H1 (cell line): ENCODE measurements around the gene CHST12. TPM values are rescaled to one million over a fixed set of nuclear protein-coding genes. Genes with fewer than 3 reads are reported as not detected.
A peak's percentile ranks its signal among the peaks of the same experiment; 100 is the strongest.

Source experiments
- CTCF ChIA-PET: fragments of 300-600 bp; sonication (Branson Sonifier 250); formaldehyde crosslinking; loops from one replicate; lab custom pipeline; 2021; ENCODE audit not compliant: partially characterized antibody; lab: Charles Lee
- POLR2A ChIA-PET: fragments of 300-600 bp; sonication (Branson Sonifier 250); formaldehyde crosslinking; loops from one replicate; lab custom pipeline; 2021; ENCODE audit warnings: inconsistent platforms; ENCODE audit not compliant: partially characterized antibody; lab: Charles Lee
- DNase-seq, 2 experiments: peaks; one replicate each; pipeline versions ENCODE4 v3.0.0 to v3.0.0-alpha.2; 2010 to 2022; ENCODE audit warnings: low spot score in 2 of 2, low read depth in 1 of 2, mixed read lengths in 1 of 2
- FAIRE-seq: peaks from 2 replicates; lab custom pipeline; 2011; peaks lifted over from hg19 to GRCh38; lab: Jason Lieb, UNC
- H2AFZ ChIP-seq: 2 replicates; pipeline ENCODE4 v1.8.1; 2012; ENCODE audit warnings: low read length, inconsistent platforms
- H2AK5ac ChIP-seq: 2 replicates; pipeline ENCODE4 v1.6.1; 2013; ENCODE audit warnings: low read depth, low read length
- H2BK120ac ChIP-seq: replicated peaks from 2 replicates; pipeline ENCODE3; 2013; ENCODE audit warnings: low read depth, low read length, inconsistent platforms
- H2BK12ac ChIP-seq: 2 replicates; pipeline ENCODE4 v1.6.1; 2013; ENCODE audit warnings: low read depth, low read length
- H2BK15ac ChIP-seq: 2 replicates; pipeline ENCODE4 v1.6.1; 2013; ENCODE audit warnings: low read length
- H2BK20ac ChIP-seq: 2 replicates; pipeline ENCODE4 v1.6.1; 2013; ENCODE audit warnings: low read length
- H2BK5ac ChIP-seq: 2 replicates; pipeline ENCODE4 v1.6.1; 2013; ENCODE audit warnings: low read depth, low read length
- H3K14ac ChIP-seq: 2 replicates; pipeline ENCODE4 v1.6.1; 2013; ENCODE audit warnings: inconsistent platforms; ENCODE audit not compliant: insufficient read length
- H3K18ac ChIP-seq: 2 replicates; pipeline ENCODE4 v1.6.1; 2013; ENCODE audit warnings: low read length; ENCODE audit errors: extremely low read depth
- H3K23ac ChIP-seq: 2 replicates; pipeline ENCODE4 v1.6.1; 2013; ENCODE audit warnings: inconsistent platforms; ENCODE audit not compliant: insufficient read length
- H3K23me2 ChIP-seq: 2 replicates; pipeline ENCODE4 v1.6.1; 2013; ENCODE audit warnings: low read depth, low read length
- H3K27ac ChIP-seq: 2 replicates; pipeline ENCODE4 v1.6.1; 2011; ENCODE audit warnings: low read depth, low read length, inconsistent platforms
- H3K27me3 ChIP-seq, 4 experiments: replicated peaks in 1 of 4; 1 replicate in 1 of 4; 2 replicates in 3 of 4; pipeline versions ENCODE4 v1.6.1 to v1.8.1; 2011 to 2013; ENCODE audit warnings: low read length in 3 of 4, mild to moderate bottlenecking in 3 of 4, inconsistent platforms in 2 of 4, mixed read lengths in 2 of 4, moderate library complexity in 1 of 4; ENCODE audit not compliant: control insufficient read depth in 3 of 4, insufficient read depth in 3 of 4; ENCODE audit errors: extremely low read depth in 1 of 4
- H3K36me3 ChIP-seq, 4 experiments: 2 replicates each; pipeline versions ENCODE4 v1.6.1 to v1.8.1; 2011 to 2013; ENCODE audit warnings: mild to moderate bottlenecking in 4 of 4, low read length in 3 of 4, moderate library complexity in 2 of 4, control low read depth in 1 of 4, inconsistent platforms in 1 of 4; ENCODE audit not compliant: insufficient read depth in 4 of 4, control insufficient read depth in 2 of 4
- H3K4ac ChIP-seq: replicated peaks from 2 replicates; pipeline ENCODE3; 2013; ENCODE audit warnings: low read length, low read depth, mixed read lengths, inconsistent platforms; ENCODE audit not compliant: insufficient read length
- H3K4me1 ChIP-seq, 4 experiments: replicated peaks in 1 of 4; 1 replicate in 1 of 4; 2 replicates in 3 of 4; pipeline versions ENCODE4 v1.6.1 to v1.8.1; 2011 to 2013; ENCODE audit warnings: low read length in 3 of 4, inconsistent platforms in 2 of 4, mixed read lengths in 1 of 4; ENCODE audit not compliant: insufficient read depth in 4 of 4, control insufficient read depth in 3 of 4
- H3K4me2 ChIP-seq, 2 experiments: 2 replicates each; pipeline versions ENCODE4 v1.6.1 to v1.8.1; 2011 to 2013; ENCODE audit warnings: low read depth in 2 of 2, low read length in 2 of 2, control low read depth in 1 of 2, inconsistent platforms in 1 of 2, mild to moderate bottlenecking in 1 of 2; ENCODE audit not compliant: insufficient read depth in 1 of 2
- H3K4me3 ChIP-seq, 4 experiments: fragments of 200-600, 300-600 bp in 1 of 4; sonication (generic), shearing (Covaris generic), sonication (Bioruptor Twin) in 1 of 4; 2 replicates each; pipeline versions ENCODE4 v1.5.1 to v1.8.1; 2011 to 2016; ENCODE audit warnings: low read length in 4 of 4, low read depth in 3 of 4, control low read depth in 2 of 4, inconsistent platforms in 2 of 4, mild to moderate bottlenecking in 2 of 4, mixed read lengths in 1 of 4, moderate library complexity in 1 of 4; ENCODE audit not compliant: insufficient read depth in 2 of 4; ENCODE audit errors: extremely low read depth in 1 of 4
- H3K56ac ChIP-seq: replicated peaks from 2 replicates; pipeline ENCODE3; 2013; ENCODE audit warnings: low read depth, mild to moderate bottlenecking, mixed read lengths, low read length, inconsistent platforms; ENCODE audit not compliant: insufficient read length
- H3K79me1 ChIP-seq: 2 replicates; pipeline ENCODE4 v1.6.1; 2013; ENCODE audit warnings: low read depth, low read length, control low read depth
- H3K79me2 ChIP-seq, 2 experiments: 2 replicates each; pipeline versions ENCODE4 v1.6.1 to v1.8.1; 2012 to 2013; ENCODE audit warnings: low read length in 2 of 2, mild to moderate bottlenecking in 2 of 2, inconsistent platforms in 1 of 2; ENCODE audit not compliant: insufficient read depth in 2 of 2, control insufficient read depth in 1 of 2
- H3K9ac ChIP-seq, 4 experiments: replicated peaks in 1 of 4; 1 replicate in 1 of 4; 2 replicates in 3 of 4; pipeline versions ENCODE4 v1.6.1 to v1.8.1; 2011 to 2013; ENCODE audit warnings: low read depth in 3 of 4, low read length in 3 of 4, control low read depth in 2 of 4, mild to moderate bottlenecking in 2 of 4, moderate library complexity in 2 of 4, inconsistent platforms in 1 of 4; ENCODE audit errors: extremely low read depth in 1 of 4
- H3K9me3 ChIP-seq, 2 experiments: 2 replicates each; pipeline versions ENCODE4 v1.6.1 to v1.8.1; 2012 to 2013; ENCODE audit warnings: mild to moderate bottlenecking in 2 of 2, moderate library complexity in 2 of 2, control low read depth in 1 of 2, inconsistent platforms in 1 of 2, low read depth in 1 of 2, low read length in 1 of 2, mixed read lengths in 1 of 2; ENCODE audit not compliant: insufficient read depth in 2 of 2
- H4K20me1 ChIP-seq, 2 experiments: replicated peaks in 1 of 2; 2 replicates each; pipeline versions ENCODE3 to v1.8.1; 2011 to 2013; ENCODE audit warnings: inconsistent platforms in 2 of 2, low read length in 2 of 2, mild to moderate bottlenecking in 1 of 2; ENCODE audit not compliant: insufficient read depth in 2 of 2, control insufficient read depth in 1 of 2
- H4K5ac ChIP-seq: 2 replicates; pipeline ENCODE4 v1.6.1; 2013; ENCODE audit warnings: low read length, low read depth, mixed read lengths, inconsistent platforms; ENCODE audit not compliant: insufficient read length
- H4K8ac ChIP-seq: 2 replicates; pipeline ENCODE4 v1.8.0; 2013; ENCODE audit warnings: mild to moderate bottlenecking, moderate library complexity, low read length, inconsistent platforms; ENCODE audit not compliant: insufficient read depth; ENCODE audit errors: extremely low read depth
- H4K91ac ChIP-seq: replicated peaks from 2 replicates; pipeline ENCODE3; 2013; ENCODE audit warnings: low read length, mixed read lengths, inconsistent platforms; ENCODE audit not compliant: insufficient read length
- ASH2L ChIP-seq: fragments of 200-600, 300-600 bp; sonication (generic); IDR thresholded peaks from one replicate; pipeline ENCODE4 v1.7.1; 2017; ENCODE audit warnings: low read length
- CHD2 ChIP-seq: IDR thresholded peaks from 2 replicates; pipeline ENCODE4 v1.6.1; 2012; ENCODE audit warnings: low read length, improper control_type of control experiment
- WGBS, 2 experiments: shearing (Covaris generic) in 1 of 2; methylation state at CpG; one replicate each; pipeline versions ENCODE4 v1.1.6 to v1.1.7; 2013 to 2015; ENCODE audit warnings: low lambda C conversion rate in 2 of 2, mixed read lengths in 2 of 2, inconsistent platforms in 1 of 2, low coverage in 1 of 2, missing lambda C conversion rate in 1 of 2; ENCODE audit not compliant: insufficient replicate concordance in 2 of 2, insufficient coverage in 1 of 2, insufficient read length in 1 of 2; ENCODE audit errors: extremely low coverage in 1 of 2, missing lambda C conversion rate in 1 of 2; 5-methylcytosine and 5-hydroxymethylcytosine counted together
- polyA plus RNA-seq, 7 experiments: library from polyadenylated mRNA; depleted of rRNA in 3 of 7; stranded (reverse) in 5 of 7; unstranded in 2 of 7; fragments of >200 nt in 5 of 7; fragments of 200-250 nt in 2 of 7; gene quantifications; 1 replicate in 5 of 7; 2 replicates in 1 of 7; 4 replicates in 1 of 7; pipeline versions ENCODE4 v1.2.1 to v1.2.3, GENCODE V29; 2011 to 2013; ENCODE audit warnings: missing spikeins in 2 of 7, mixed read lengths in 2 of 7
- total RNA-seq: library from RNA; stranded (reverse); fragmentation: NEBNext Ultra II Directional; extraction: Animal tissue kit (Norgen Biotek cat#: 25700); gene quantifications from 2 replicates; pipeline ENCODE4 v1.2.1, GENCODE V29; 2021

CHST12 gene
- total and polyA plus RNA-seq, 2 of the 8 experiments (the other 6 are each of a cell fraction or from before 2014, with no cell fraction given) = 13.4 to 24.1 TPM

DNA sequence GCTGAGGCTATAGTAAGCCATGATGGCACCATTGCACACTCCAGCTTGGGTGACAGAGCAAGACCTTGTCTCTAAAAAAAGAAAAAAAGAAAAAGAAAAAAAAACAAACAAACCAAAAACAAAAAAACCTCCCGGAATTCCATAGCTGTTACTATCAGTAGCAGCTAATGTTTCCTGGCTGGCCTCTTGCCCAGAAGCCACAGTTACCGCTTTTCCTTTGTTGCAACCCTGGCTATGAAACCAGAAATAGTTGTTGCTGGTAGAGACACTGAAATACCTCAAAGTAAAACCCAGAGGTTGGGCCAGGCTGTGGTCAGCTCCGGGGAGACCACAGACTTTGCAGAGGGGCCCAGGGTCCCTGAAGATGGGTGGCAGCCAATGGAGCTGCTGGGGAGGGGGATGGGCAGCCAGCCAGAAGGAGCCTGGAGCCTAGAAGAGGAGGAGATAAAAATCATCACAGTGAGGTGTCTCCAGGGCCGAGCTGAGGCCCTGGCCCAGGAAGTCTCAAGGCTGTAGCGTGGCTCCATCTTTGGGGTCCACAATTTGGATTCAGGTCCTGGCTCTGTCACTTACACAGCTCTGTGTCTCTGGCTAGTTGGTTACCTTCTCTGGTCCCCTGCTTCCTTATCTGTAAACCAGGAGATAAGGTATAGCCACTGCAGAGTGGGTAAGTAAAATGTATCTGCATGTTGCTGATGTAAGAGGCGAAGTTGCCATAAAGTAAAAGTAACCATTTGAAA is 3.4 kb upstream of the CHST12 start:
- Histone ChIP-seq H4K8ac (peak overlapping the region; percentile 66; the same call in 1 of the 2 replicates), H3K14ac (no peak overlapping the region), H3K36me3 (no peaks in the 10 kb centered on the region), H3K9me3 (no peaks in the 10 kb centered on the region), H2BK120ac (no peak overlapping the region), H3K4ac (no peak overlapping the region), H4K20me1 (peaks cover 3 to 4% of the 10 kb centered on the region in 2 experiments), H3K27ac (peak overlapping the region; percentile 21; the same call in 1 of the 2 replicates), H3K27me3 (no peaks in the 10 kb centered on the region; a peak in 1 of 7 replicates), H2BK12ac (no peak overlapping the region), H2BK5ac (no peak overlapping the region), H3K56ac (no peak overlapping the region), H2AK5ac (no peak overlapping the region), H2BK20ac (peak overlapping the region; percentile 8; the same call in 1 of the 2 replicates), H2AFZ (peak overlapping the region; percentile 85), H3K79me2 (peaks cover 0 to 7% of the 10 kb centered on the region in 2 experiments; a peak in 1 of 4 replicates), H3K4me2 (peak overlapping the region in 1 of 2 experiments; percentile 11; a peak in 1 of 4 replicates), H3K4me3 (no peak overlapping the region; a peak in 2 of 8 replicates), H3K18ac (peak overlapping the region; percentile 17; the same call in 1 of the 2 replicates), H3K4me1 (peaks cover 2 to 8% (median 4%) of the 10 kb centered on the region in 4 experiments), H4K5ac (no peak overlapping the region), H3K79me1 (no peaks in the 10 kb centered on the region; the same call in 1 of the 2 replicates), H3K23ac (no peak overlapping the region), H3K9ac (peak overlapping the region in 1 of 4 experiments; percentile 63; a peak in 1 of 7 replicates), H2BK15ac (no peak overlapping the region), H4K91ac (no peak overlapping the region), H3K23me2 (peaks cover 6% of the 10 kb centered on the region; the same call in 1 of the 2 replicates)
- FAIRE-seq = no peak
- DNase-seq = no peak
- TF ChIP-seq CHD2 (no peak), ASH2L (peak; percentile 48)
- POLR2A ChIA-PET = interaction anchor here (0.6 to 1.5 kb wide), 4 partner anchors 12 to 73 kb away, joined by 3 to 5 read pairs (median 3); no protein-coding TSS in a partner anchor
- CTCF ChIA-PET = interaction anchor here (0.6 to 0.9 kb wide), 3 partner anchors 32 to 141 kb away, joined by 3 to 4 read pairs (median 3); no protein-coding TSS in a partner anchor
- WGBS, 2 experiments = 81% methylated on average over 6 of the region's 6 CpGs; no CpG with 5 or more reads in 1 of the 2 experiments
